Fibroblast of pulmonary artery (primary cell): ENCODE data around the gene TMEM9.

ENCODE experiments used
- DNase-seq: peaks from one replicate; pipeline ENCODE4 v3.0.0-alpha.2; 2010; ENCODE audit warnings: low read depth
- H3K4me3 ChIP-seq: replicated peaks from 2 replicates; pipeline ENCODE4 v1.5.1; 2011; ENCODE audit warnings: low read depth, mild to moderate bottlenecking, control low read depth, low read length, moderate library complexity
- CTCF ChIP-seq: IDR thresholded peaks from 2 replicates; pipeline ENCODE4 v1.5.1; 2011; ENCODE audit warnings: mild to moderate bottlenecking, control low read depth, low read length, inconsistent platforms; ENCODE audit errors: missing control alignments

The TMEM9 gene

GRCh38 chr1:201142011-201142848 is 12.0 kb downstream of the TMEM9 start:
- no peak for DNase-seq
- H3K4me3 ChIP-seq: no peak overlapping the region
- TF ChIP-seq CTCF: no peak

- no peak overlapping the region for H3K4me3 ChIP-seq
- TF ChIP-seq CTCF: no peak
- no peak for DNase-seq
Observed at GRCh38 chr1:201141418-201141817, 12.9 kb downstream of the TMEM9 start.

- TF ChIP-seq CTCF: no peak
- no peak for DNase-seq
- H3K4me3 ChIP-seq: no peak overlapping the region
Observed at GRCh38 chr1:201140941-201141260, 13.4 kb downstream of the TMEM9 start.

- no peak overlapping the region for H3K4me3 ChIP-seq
- no peak for DNase-seq
- TF ChIP-seq CTCF: no peak
Observed at GRCh38 chr1:201140235-201140940, 13.9 kb downstream of the TMEM9 start.

GRCh38 chr1:201139756-201140155 is 14.5 kb downstream of the TMEM9 start:
- no peak for DNase-seq
- H3K4me3 ChIP-seq: no peak overlapping the region
- no peak for TF ChIP-seq CTCF

- TF ChIP-seq CTCF: no peak
- no peak for DNase-seq
- no peak overlapping the region for H3K4me3 ChIP-seq
Observed at GRCh38 chr1:201139306-201139705, 15.0 kb downstream of the TMEM9 start.

GRCh38 chr1:201138311-201138840 is 15.9 kb downstream of the TMEM9 start:
- DNase-seq: no peak
- H3K4me3 ChIP-seq: no peak overlapping the region
- TF ChIP-seq CTCF: no peak
